Measurements from ENCODE around the gene SUSD1.

- no peak for TF ChIP-seq CTCF (IDR thresholded peaks at IDR 0.05; ENCODE audit: low read depth, low read length, missing input control)
- TF ChIP-seq ATF3 (IDR thresholded peaks at IDR 0.05) = no peak
- TF ChIP-seq YY1 (IDR thresholded peaks at IDR 0.05) = no peak
- no peak for TF ChIP-seq FOXA1 (IDR thresholded peaks at IDR 0.05)
- TF ChIP-seq EGR1 (IDR thresholded peaks at IDR 0.05; ENCODE audit: low read depth in 2 of 2) = no peak
These were observed 5.7 kb downstream of the SUSD1 start for GRCh38 chr9:112169368-112169767.

Data from liver (tissue), 3 donors.